H1 (cell line): Measurements from ENCODE around the gene ASMT. TPM values are rescaled to one million over a fixed set of nuclear protein-coding genes. Genes with fewer than 3 reads are reported as not detected.

Experiments
- BCL11A ChIP-seq, 2 experiments: IDR thresholded peaks; one replicate each; pipeline ENCODE4 v1.6.1; 2011; ENCODE audit warnings: low read depth in 2 of 2, low read length in 2 of 2, mild to moderate bottlenecking in 2 of 2
- TAF7 ChIP-seq: optimal IDR thresholded peaks from 2 replicates; pipeline ENCODE3; 2011; ENCODE audit warnings: low read depth, mild to moderate bottlenecking, inconsistent platforms, low read length, moderate library complexity, borderline replicate concordance
- polyA plus RNA-seq, 7 experiments: library from polyadenylated mRNA; depleted of rRNA in 3 of 7; stranded (reverse) in 5 of 7; unstranded in 2 of 7; fragments of >200 nt in 5 of 7; fragments of 200-250 nt in 2 of 7; gene quantifications; 1 replicate in 5 of 7; 2 replicates in 1 of 7; 4 replicates in 1 of 7; pipeline versions ENCODE4 v1.2.1 to v1.2.3, GENCODE V29; 2011 to 2013; ENCODE audit warnings: missing spikeins in 2 of 7, mixed read lengths in 2 of 7
- total RNA-seq: library from RNA; stranded (reverse); fragmentation: NEBNext Ultra II Directional; extraction: Animal tissue kit (Norgen Biotek cat#: 25700); gene quantifications from 2 replicates; pipeline ENCODE4 v1.2.1, GENCODE V29; 2021

ASMT gene
- total and polyA plus RNA-seq, 2 of the 8 experiments (the other 6 are each of a cell fraction or from before 2014, with no cell fraction given): 1.5 to 3.1 TPM

- TF ChIP-seq BCL11A (IDR thresholded peaks at IDR 0.05; ENCODE audit: low read depth in 2 of 2, low read length in 2 of 2) (no peak), TAF7 (no peak)
Observed at GRCh38 chrX:1609762-1610161, 5.1 kb upstream of the ASMT start (continued).
